Activated CD8-positive, alpha-beta T cell treated with anti-CD3 and anti-CD28 coated beads for 36 hours (primary cell): Measurements from ENCODE around the gene DND1. TPM values are rescaled to one million over a fixed set of nuclear protein-coding genes. Genes with fewer than 3 reads are reported as not detected.

Experiments used
- ATAC-seq: fragments of 200-7000 bp; cut with Tn5 transposase; one replicate; pipeline ENCODE4 v1.10.0; 2021; ENCODE audit warnings: mild to moderate bottlenecking, moderate library complexity
- CTCF ChIA-PET: fragments of 350-600 bp; sonication (Branson Sonifier 250); formaldehyde crosslinking; loops from one replicate; lab custom pipeline; 2021; ENCODE audit warnings: antibody characterized with exemption; lab: Charles Lee
- POLR2A ChIA-PET: fragments of 350-600 bp; sonication (Branson Sonifier 250); formaldehyde crosslinking; loops from one replicate; lab custom pipeline; 2021; ENCODE audit warnings: antibody characterized with exemption; lab: Charles Lee
- DNase-seq: peaks from one replicate; pipeline ENCODE4 v3.0.0-alpha.2; 2020
- H3K27ac Mint-ChIP-seq: one replicate; pipeline ENCODE4 v1.8.0; 2021; ENCODE audit warnings: mild to moderate bottlenecking, mixed read lengths
- H3K27me3 Mint-ChIP-seq: one replicate; pipeline ENCODE4 v1.8.0; 2021; ENCODE audit warnings: mixed read lengths
- H3K36me3 Mint-ChIP-seq: one replicate; pipeline ENCODE4 v1.8.0; 2021; ENCODE audit warnings: low read depth, mixed read lengths
- H3K4me1 Mint-ChIP-seq: one replicate; pipeline ENCODE4 v1.8.0; 2021; ENCODE audit warnings: low read depth, mixed read lengths
- H3K4me3 Mint-ChIP-seq: one replicate; pipeline ENCODE4 v1.8.0; 2021; ENCODE audit warnings: mild to moderate bottlenecking, moderate library complexity, mixed read lengths
- H3K9me3 Mint-ChIP-seq: one replicate; pipeline ENCODE4 v1.8.0; 2021; ENCODE audit warnings: mixed read lengths
- intact Hi-C: fragments of 100-400 bp; cut with micrococcal nuclease; formaldehyde crosslinking; loops from one replicate; pipeline ENCODE4 v1.10.0; 2022
- total RNA-seq, 2 experiments: library from RNA; stranded (reverse); gene quantifications; one replicate each; pipeline ENCODE4 v1.2.3, GENCODE V29; 2021
- TF ChIP-seq, protein P1 (sequence below): fragments of 200-600 bp; IDR thresholded peaks from one replicate; pipeline ENCODE4 v1.8.0; 2022; ENCODE audit warnings: antibody characterized with exemption, mild to moderate bottlenecking

The DND1 gene
- total RNA-seq, 2 experiments from 2014 or later = 2.9 to 3.2 TPM

DNA sequence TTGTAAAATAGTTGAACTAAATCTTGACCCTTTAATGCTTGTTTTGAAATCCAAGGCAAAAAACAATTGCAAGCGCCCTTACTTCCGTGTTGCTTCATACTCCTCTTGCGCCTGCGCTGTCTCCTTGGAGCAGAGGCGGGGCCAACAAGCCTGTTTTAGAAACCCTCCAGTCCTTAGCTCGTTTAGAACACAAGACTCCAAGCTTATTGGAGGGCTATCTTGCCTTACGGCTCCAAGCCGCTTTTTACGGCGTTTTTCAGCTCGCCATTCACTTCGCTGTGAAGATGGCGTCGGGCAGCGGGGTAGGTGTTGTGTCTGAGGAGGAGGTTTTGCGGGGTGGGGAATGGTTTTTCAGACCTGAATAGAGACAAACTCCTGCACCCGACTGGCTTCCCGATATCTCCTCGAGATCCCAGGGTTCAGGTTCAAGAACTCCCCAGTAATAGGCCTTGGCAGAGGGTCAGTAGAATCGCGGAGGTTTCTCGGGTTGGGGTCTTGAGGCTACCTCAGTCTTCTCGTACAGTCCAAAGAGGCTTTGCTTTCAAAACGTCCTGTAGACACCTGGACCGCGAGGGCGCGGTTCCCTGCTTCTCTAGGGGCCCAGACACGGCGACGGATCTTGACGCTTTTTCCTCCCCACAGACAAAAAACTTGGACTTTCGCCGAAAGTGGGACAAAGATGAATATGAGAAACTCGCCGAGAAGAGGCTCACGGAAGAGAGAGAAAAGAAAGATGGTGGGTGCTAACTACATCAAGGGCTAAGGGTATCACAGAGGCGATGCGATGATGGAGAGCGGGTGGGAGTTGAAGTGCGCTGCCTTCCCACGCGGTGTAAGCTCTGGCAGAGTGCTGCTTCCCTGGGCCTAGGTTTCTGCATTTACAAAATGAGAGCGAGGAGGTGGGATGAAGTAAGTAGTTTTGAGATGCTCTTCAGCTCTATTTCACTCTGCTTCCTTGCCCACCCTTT is 27.1 kb upstream of the DND1 start, which contains the start of gene ZMAT2:
Gene ZMAT2 (plus strand): TSS at position 271 of the 968 bp plus-strand sequence. CDS start 14 bp downstream, at position 285.
- intact Hi-C loops = loop anchor here (10.0 kb wide), 1 partner anchor 136 kb away; the partner anchor contains the start of genes APBB3 and SLC35A4
- Mint-ChIP-seq H3K4me1 (peaks cover 16% of the 10 kb centered on the region), H3K27me3 (no peaks in the 10 kb centered on the region), H3K36me3 (peaks cover 69% of the 10 kb centered on the region), H3K4me3 (peak within 1 kb of the TSS; percentile 92), H3K27ac (peak within 1 kb of the TSS; percentile 94), H3K9me3 (no peaks in the 10 kb centered on the region)
- CTCF ChIA-PET = interaction anchor here (0.9 to 1.2 kb wide), 5 partner anchors 9 to 53 kb away, joined by 3 to 10 read pairs (median 4); partner anchors contain the start of genes HARS1, HARS2, IK and NDUFA2
- ATAC-seq (peak; percentile 100), DNase-seq (peak; percentile 98)
- POLR2A ChIA-PET = interaction anchor here (1.2 to 1.9 kb wide), 3 partner anchors 9 to 61 kb away, joined by 4 to 7 read pairs (median 6); partner anchors contain the start of genes HARS1, HARS2 and TMCO6
- TF ChIP-seq, protein P1, sequence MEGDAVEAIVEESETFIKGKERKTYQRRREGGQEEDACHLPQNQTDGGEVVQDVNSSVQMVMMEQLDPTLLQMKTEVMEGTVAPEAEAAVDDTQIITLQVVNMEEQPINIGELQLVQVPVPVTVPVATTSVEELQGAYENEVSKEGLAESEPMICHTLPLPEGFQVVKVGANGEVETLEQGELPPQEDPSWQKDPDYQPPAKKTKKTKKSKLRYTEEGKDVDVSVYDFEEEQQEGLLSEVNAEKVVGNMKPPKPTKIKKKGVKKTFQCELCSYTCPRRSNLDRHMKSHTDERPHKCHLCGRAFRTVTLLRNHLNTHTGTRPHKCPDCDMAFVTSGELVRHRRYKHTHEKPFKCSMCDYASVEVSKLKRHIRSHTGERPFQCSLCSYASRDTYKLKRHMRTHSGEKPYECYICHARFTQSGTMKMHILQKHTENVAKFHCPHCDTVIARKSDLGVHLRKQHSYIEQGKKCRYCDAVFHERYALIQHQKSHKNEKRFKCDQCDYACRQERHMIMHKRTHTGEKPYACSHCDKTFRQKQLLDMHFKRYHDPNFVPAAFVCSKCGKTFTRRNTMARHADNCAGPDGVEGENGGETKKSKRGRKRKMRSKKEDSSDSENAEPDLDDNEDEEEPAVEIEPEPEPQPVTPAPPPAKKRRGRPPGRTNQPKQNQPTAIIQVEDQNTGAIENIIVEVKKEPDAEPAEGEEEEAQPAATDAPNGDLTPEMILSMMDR = no peak

DNA sequence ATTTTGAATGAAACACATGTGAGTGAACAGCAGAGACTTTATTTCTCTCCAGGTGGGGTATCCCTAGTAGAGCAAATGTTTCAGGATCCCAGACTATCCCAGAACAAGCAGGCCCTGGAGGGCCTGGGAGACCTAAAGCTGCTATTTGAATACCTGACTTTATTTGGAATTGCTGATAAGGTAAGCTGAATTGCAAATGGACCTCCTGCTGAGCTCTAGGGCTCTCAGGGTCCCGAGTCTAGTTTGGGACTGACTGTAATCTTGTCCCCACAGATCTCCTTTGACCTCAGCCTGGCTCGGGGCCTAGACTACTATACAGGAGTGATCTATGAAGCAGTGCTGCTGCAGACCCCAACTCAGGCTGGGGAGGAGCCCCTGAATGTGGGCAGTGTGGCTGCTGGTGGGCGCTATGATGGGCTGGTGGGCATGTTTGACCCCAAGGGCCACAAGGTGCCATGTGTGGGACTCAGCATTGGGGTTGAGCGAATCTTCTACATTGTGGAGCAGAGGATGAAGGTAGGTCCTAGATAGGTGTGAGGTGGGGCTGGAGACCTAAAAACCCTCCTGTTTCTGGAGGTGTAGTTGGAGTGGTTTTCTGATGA is 23.6 kb upstream of the DND1 start:
- Mint-ChIP-seq H3K4me1 (peaks cover 22% of the 10 kb centered on the region), H3K27ac (peak overlapping the region; percentile 16), H3K36me3 (peaks cover 51% of the 10 kb centered on the region), H3K27me3 (no peaks in the 10 kb centered on the region), H3K9me3 (no peaks in the 10 kb centered on the region), H3K4me3 (no peak overlapping the region)
- DNase-seq (no peak), ATAC-seq (no peak)
- intact Hi-C loops = no loop called here
- ChIA-PET POLR2A (interaction anchor here (0.9 to 1.7 kb wide), 3 partner anchors 11 to 23 kb away, joined by 3 to 8 read pairs (median 3); no protein-coding TSS in a partner anchor), CTCF (no interaction called here)
- TF ChIP-seq, protein P1 = no peak

DNA sequence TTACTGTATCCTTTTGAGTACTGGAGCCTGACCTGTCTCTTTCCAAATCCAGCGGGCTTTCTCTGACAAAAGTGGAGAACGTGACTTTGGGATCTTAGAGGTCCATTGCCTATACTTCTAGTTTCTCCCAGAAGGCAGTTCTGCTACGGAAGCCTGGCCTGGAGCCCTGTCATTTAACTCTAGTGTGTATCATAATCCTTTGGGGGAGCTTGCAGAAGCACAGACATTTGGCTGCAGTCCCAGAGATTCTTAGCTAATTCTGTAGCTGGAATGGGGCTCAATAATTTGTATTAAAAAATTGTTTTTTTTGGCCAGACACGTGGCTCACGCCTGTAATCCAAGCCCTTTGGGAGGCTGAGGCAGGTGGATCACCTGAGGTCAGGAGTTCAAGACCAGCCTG is 20.9 kb upstream of the DND1 start:
- H3K36me3 Mint-ChIP-seq = peaks cover 48% of the 10 kb centered on the region
- H3K4me1 Mint-ChIP-seq = peaks cover 22% of the 10 kb centered on the region
- H3K9me3 Mint-ChIP-seq = no peaks in the 10 kb centered on the region
- no peak for DNase-seq
- no peaks in the 10 kb centered on the region for H3K27me3 Mint-ChIP-seq
- CTCF ChIA-PET = interaction anchor here (1.4 to 1.7 kb wide), 2 partner anchors 15 to 322 kb away, joined by 3 to 4 read pairs; no protein-coding TSS in a partner anchor
- H3K4me3 Mint-ChIP-seq = no peak overlapping the region
- no peak overlapping the region for H3K27ac Mint-ChIP-seq
- ATAC-seq = no peak
- TF ChIP-seq, protein P1 = no peak
- POLR2A ChIA-PET = interaction anchor here (1.6 kb wide), 1 partner anchor 17 kb away, joined by 5 read pairs; no protein-coding TSS in a partner anchor
- intact Hi-C loops = loop anchor here (5.0 kb wide), 1 partner anchor 47 kb away; the partner anchor contains the start of genes IK and NDUFA2

DNA sequence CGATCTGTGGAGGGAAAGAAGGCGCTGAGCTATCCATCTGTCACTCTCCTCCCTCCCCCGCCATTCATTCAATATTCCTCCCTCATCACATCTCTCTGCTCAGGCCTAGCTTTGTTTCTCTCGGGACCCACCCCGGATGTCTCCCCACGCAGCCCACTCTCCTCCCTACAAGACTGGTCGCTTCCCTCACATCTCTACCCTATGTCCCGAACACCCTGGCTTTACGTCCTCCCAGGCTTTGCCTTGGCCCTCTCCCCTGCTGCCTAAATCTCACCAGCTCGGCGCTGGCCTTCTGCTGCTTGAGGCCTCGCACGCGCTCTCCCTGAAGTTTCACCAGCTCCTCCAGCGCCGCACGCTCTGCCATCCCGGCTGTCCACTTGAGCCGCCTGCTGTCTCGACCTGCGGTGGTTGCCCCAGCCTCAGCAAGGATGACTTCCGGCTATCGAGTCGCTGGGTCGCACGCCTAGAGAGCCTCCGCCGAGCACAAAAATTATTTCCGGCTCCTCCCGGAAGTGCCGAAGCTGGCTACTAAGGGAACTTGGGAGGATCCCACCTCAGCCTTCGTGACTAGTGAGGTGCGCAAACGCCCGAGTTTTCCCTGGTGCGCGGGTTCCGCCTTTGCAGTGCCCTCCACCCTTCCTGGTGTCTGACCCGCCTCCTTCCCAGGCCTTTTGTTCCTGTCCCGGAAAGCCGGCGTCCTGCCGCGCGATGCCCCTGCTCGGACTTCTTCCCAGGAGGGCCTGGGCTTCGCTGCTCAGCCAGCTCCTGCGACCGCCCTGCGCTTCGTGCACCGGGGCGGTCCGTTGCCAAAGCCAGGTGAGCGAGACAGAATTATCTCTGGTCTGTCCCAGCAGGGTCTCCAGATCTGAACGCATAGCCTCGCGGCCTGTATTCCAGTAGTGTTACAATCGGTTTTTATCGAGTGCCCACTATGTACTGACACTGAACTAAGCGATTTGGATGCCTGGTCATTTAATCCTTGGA is 17.9 kb upstream of the DND1 start, which contains the start of the genes HARS1 and HARS2:
Gene HARS1 (minus strand): TSS at position 430 of the 984 bp plus-strand sequence. CDS start 66 bp downstream, at position 364.
Gene HARS2 (plus strand): TSS at position 515 of the 984 bp plus-strand sequence. CDS start 194 bp downstream, at position 709.
- H3K9me3 Mint-ChIP-seq = no peaks in the 10 kb centered on the region
- peak within 1 kb of the TSS; percentile 99 for H3K4me3 Mint-ChIP-seq
- TF ChIP-seq, protein P1 = no peak
- peaks cover 30% of the 10 kb centered on the region for H3K36me3 Mint-ChIP-seq
- H3K27me3 Mint-ChIP-seq = no peaks in the 10 kb centered on the region
- H3K4me1 Mint-ChIP-seq = peaks cover 34% of the 10 kb centered on the region
- ChIA-PET CTCF (interaction anchor here (0.7 to 1.7 kb wide), 11 partner anchors 10 to 873 kb away, joined by 3 to 6 read pairs (median 4); partner anchors contain the start of genes IK and NDUFA2), POLR2A (interaction anchor here (0.7 to 4.0 kb wide), 23 partner anchors 10 to 291 kb away, joined by 3 to 29 read pairs (median 4); partner anchors contain the start of genes ANKHD1, EIF4EBP3, IK and NDUFA2)
- DNase-seq (peak; percentile 89), ATAC-seq (peak; percentile 94)
- intact Hi-C loops = loop anchor here (5.0 kb wide), 1 partner anchor 44 kb away; the partner anchor contains the start of genes IK and NDUFA2
- H3K27ac Mint-ChIP-seq = peak within 1 kb of the TSS; percentile 97
